DOHH2 (cell line): ENCODE measurements around the gene SUGCT.

ENCODE experiments used
- H3F3A ChIP-seq: fragments of 200-600 bp; sonication (generic), shearing (Covaris generic); 2 replicates; pipeline ENCODE4 v1.6.0; 2016; ENCODE audit warnings: antibody characterized with exemption, mild to moderate bottlenecking; ENCODE audit not compliant: control insufficient read depth, insufficient read depth
- H3K27ac ChIP-seq: fragments of 200-600 bp; sonication (generic); 2 replicates; pipeline ENCODE4 v1.5.1; 2014; ENCODE audit warnings: low read depth, mild to moderate bottlenecking, low read length, moderate library complexity
- H3K27me3 ChIP-seq: fragments of 200-600 bp; sonication (generic); 2 replicates; pipeline ENCODE4 v1.6.1; 2014; ENCODE audit warnings: mild to moderate bottlenecking, low read length, mixed read lengths; ENCODE audit not compliant: control insufficient read depth
- H3K36me3 ChIP-seq: fragments of 200-600 bp; sonication (generic); 2 replicates; pipeline ENCODE4 v1.6.1; 2014; ENCODE audit warnings: mild to moderate bottlenecking, low read length, moderate library complexity, mixed read lengths; ENCODE audit not compliant: control insufficient read depth
- H3K4me1 ChIP-seq: fragments of 200-600 bp; sonication (generic); 2 replicates; pipeline ENCODE4 v1.6.1; 2014; ENCODE audit warnings: mild to moderate bottlenecking, low read length, mixed read lengths; ENCODE audit not compliant: control insufficient read depth
- H3K4me2 ChIP-seq: fragments of 200-600 bp; sonication (generic); 2 replicates; pipeline ENCODE4 v1.6.0; 2014; ENCODE audit warnings: mild to moderate bottlenecking, low read length, moderate library complexity
- H3K4me3 ChIP-seq: fragments of 200-600 bp; sonication (generic); 2 replicates; pipeline ENCODE4 v1.5.1; 2014; ENCODE audit warnings: mild to moderate bottlenecking, low read length, mixed read lengths
- H3K79me2 ChIP-seq: fragments of 200-600 bp; sonication (generic); 2 replicates; pipeline ENCODE4 v1.6.1; 2014; ENCODE audit warnings: mild to moderate bottlenecking, low read length, mixed read lengths; ENCODE audit not compliant: control insufficient read depth
- H3K9me2 ChIP-seq: fragments of 200-600 bp; sonication (generic); replicated peaks from 2 replicates; pipeline ENCODE4 v1.6.1; 2014; ENCODE audit warnings: mild to moderate bottlenecking, low read length, mixed read lengths; ENCODE audit not compliant: control insufficient read depth
- H3K9me3 ChIP-seq: fragments of 200-600 bp; sonication (generic); 2 replicates; pipeline ENCODE4 v1.6.1; 2014; ENCODE audit warnings: antibody characterized with exemption, low read length, mixed read lengths; ENCODE audit not compliant: control insufficient read depth, insufficient read depth
- H4K20me1 ChIP-seq: fragments of 200-600 bp; sonication (generic); 2 replicates; pipeline ENCODE4 v1.6.0; 2014; ENCODE audit warnings: low read depth, mild to moderate bottlenecking, antibody characterized with exemption, low read length, moderate library complexity; ENCODE audit not compliant: control insufficient read depth, insufficient read depth
- EZH2phosphoT487 ChIP-seq: fragments of 200-600 bp; sonication (generic); IDR thresholded peaks from 2 replicates; pipeline ENCODE4 v1.6.1; 2017; ENCODE audit warnings: borderline replicate concordance, mild to moderate bottlenecking, antibody characterized with exemption, low read length, moderate library complexity, mixed read lengths
- TF ChIP-seq, protein P1 (sequence below): fragments of 200-600 bp; sonication (generic); IDR thresholded peaks from one replicate; pipeline ENCODE4 v1.5.1; 2014; ENCODE audit warnings: antibody characterized with exemption, mild to moderate bottlenecking, low read depth, low read length; ENCODE audit not compliant: poor library complexity, severe bottlenecking

SUGCT gene

GRCh38 chr7:40698214-40698920, 563.6 kb downstream of the SUGCT start:
- Histone ChIP-seq H3K79me2 (no peaks in the 10 kb centered on the region), H3K9me3 (no peaks in the 10 kb centered on the region), H3K36me3 (no peaks in the 10 kb centered on the region), H3F3A (no peaks in the 10 kb centered on the region), H4K20me1 (no peaks in the 10 kb centered on the region), H3K4me3 (no peak overlapping the region), H3K27ac (no peak overlapping the region), H3K4me2 (no peak overlapping the region), H3K4me1 (peaks cover 29% of the 10 kb centered on the region), H3K9me2 (no peaks in the 10 kb centered on the region), H3K27me3 (no peaks in the 10 kb centered on the region)
- TF ChIP-seq, protein P1, sequence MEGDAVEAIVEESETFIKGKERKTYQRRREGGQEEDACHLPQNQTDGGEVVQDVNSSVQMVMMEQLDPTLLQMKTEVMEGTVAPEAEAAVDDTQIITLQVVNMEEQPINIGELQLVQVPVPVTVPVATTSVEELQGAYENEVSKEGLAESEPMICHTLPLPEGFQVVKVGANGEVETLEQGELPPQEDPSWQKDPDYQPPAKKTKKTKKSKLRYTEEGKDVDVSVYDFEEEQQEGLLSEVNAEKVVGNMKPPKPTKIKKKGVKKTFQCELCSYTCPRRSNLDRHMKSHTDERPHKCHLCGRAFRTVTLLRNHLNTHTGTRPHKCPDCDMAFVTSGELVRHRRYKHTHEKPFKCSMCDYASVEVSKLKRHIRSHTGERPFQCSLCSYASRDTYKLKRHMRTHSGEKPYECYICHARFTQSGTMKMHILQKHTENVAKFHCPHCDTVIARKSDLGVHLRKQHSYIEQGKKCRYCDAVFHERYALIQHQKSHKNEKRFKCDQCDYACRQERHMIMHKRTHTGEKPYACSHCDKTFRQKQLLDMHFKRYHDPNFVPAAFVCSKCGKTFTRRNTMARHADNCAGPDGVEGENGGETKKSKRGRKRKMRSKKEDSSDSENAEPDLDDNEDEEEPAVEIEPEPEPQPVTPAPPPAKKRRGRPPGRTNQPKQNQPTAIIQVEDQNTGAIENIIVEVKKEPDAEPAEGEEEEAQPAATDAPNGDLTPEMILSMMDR = no peak
- TF ChIP-seq EZH2phosphoT487 = no peak

- no peaks in the 10 kb centered on the region for H3K27me3 ChIP-seq
- peaks cover 34% of the 10 kb centered on the region for H3K4me1 ChIP-seq
- no peaks in the 10 kb centered on the region for H4K20me1 ChIP-seq
- H3K36me3 ChIP-seq = no peaks in the 10 kb centered on the region
- no peak overlapping the region for H3K27ac ChIP-seq
- no peak overlapping the region for H3K4me3 ChIP-seq
- H3K9me2 ChIP-seq = no peaks in the 10 kb centered on the region
- no peaks in the 10 kb centered on the region for H3F3A ChIP-seq
- no peak overlapping the region for H3K4me2 ChIP-seq
- no peaks in the 10 kb centered on the region for H3K9me3 ChIP-seq
- TF ChIP-seq EZH2phosphoT487 = no peak
- TF ChIP-seq, protein P1 = no peak
- no peaks in the 10 kb centered on the region for H3K79me2 ChIP-seq
Observed at GRCh38 chr7:40698921-40699260, 564.1 kb downstream of the SUGCT start.

GRCh38 chr7:40700653-40701421, 566.0 kb downstream of the SUGCT start:
- Histone ChIP-seq H4K20me1 (no peaks in the 10 kb centered on the region), H3K4me1 (peaks cover 38% of the 10 kb centered on the region), H3K79me2 (no peaks in the 10 kb centered on the region), H3K4me3 (no peak overlapping the region), H3K36me3 (no peaks in the 10 kb centered on the region), H3F3A (no peaks in the 10 kb centered on the region), H3K9me2 (no peaks in the 10 kb centered on the region), H3K27ac (no peak overlapping the region), H3K27me3 (no peaks in the 10 kb centered on the region), H3K9me3 (no peaks in the 10 kb centered on the region), H3K4me2 (no peak overlapping the region)
- TF ChIP-seq, protein P1 = peak; percentile 42
- no peak for TF ChIP-seq EZH2phosphoT487
